GM19238 (cell line): ENCODE measurements around the gene CIB2.
A peak's percentile ranks its signal among the peaks of the same experiment; 100 is the strongest.

ENCODE experiments used
- DNase-seq: peaks from one replicate; pipeline ENCODE4 v3.0.0; 2011; ENCODE audit warnings: low spot score; ENCODE audit not compliant: insufficient read length

The CIB2 gene

GRCh38 chr15:78107471-78107870 is 23.8 kb downstream of the CIB2 start:
- no peak for DNase-seq

- DNase-seq: no peak
These were observed 25.6 kb downstream of the CIB2 start for GRCh38 chr15:78105476-78106241.

- no peak for DNase-seq
These were observed 26.4 kb downstream of the CIB2 start for GRCh38 chr15:78104566-78105475.

GRCh38 chr15:78104119-78104479 is 27.1 kb downstream of the CIB2 start:
- DNase-seq: no peak

- DNase-seq: peak; percentile 82
These were observed 27.7 kb downstream of the CIB2 start for GRCh38 chr15:78103406-78104118.

GRCh38 chr15:78102741-78103140 is 28.5 kb downstream of the CIB2 start:
- DNase-seq: no peak

- no peak for DNase-seq
These were observed 29.0 kb downstream of the CIB2 start for GRCh38 chr15:78102211-78102610.

GRCh38 chr15:78101423-78102105 is 29.7 kb downstream of the CIB2 start:
- no peak for DNase-seq

- DNase-seq: no peak
These were observed 30.4 kb downstream of the CIB2 start for GRCh38 chr15:78100886-78101285.

- no peak for DNase-seq
These were observed 33.0 kb downstream of the CIB2 start for GRCh38 chr15:78098131-78098755.

- no peak for DNase-seq
These were observed 33.6 kb downstream of the CIB2 start for GRCh38 chr15:78097667-78098066.

- DNase-seq: no peak
These were observed 37.8 kb downstream of the CIB2 start for GRCh38 chr15:78093242-78094020.

GRCh38 chr15:78092261-78093041 is 38.8 kb downstream of the CIB2 start, which contains the start of gene SH2D7:
TSS of gene SH2D7 (plus strand) at chr15:78092561. CDS start at chr15:78092585, 24 bp downstream.
- DNase-seq: no peak

- no peak for DNase-seq
These were observed 40.7 kb downstream of the CIB2 start for GRCh38 chr15:78090422-78091063.

- DNase-seq: no peak
These were observed 42.5 kb downstream of the CIB2 start for GRCh38 chr15:78088773-78089080.

- DNase-seq: peak; percentile 40
These were observed 43.1 kb downstream of the CIB2 start for GRCh38 chr15:78087951-78088772.

- DNase-seq: no peak
These were observed 45.3 kb downstream of the CIB2 start for GRCh38 chr15:78085928-78086327.

GRCh38 chr15:78084449-78084750 is 46.8 kb downstream of the CIB2 start:
- no peak for DNase-seq
